SU-DHL-6 (cell line): Measurements from ENCODE around the gene ARFGEF3.

ENCODE experiments used
- H2AFZ ChIP-seq: fragments of 200-600 bp; sonication (generic); 2 replicates; pipeline ENCODE4 v1.6.1; 2014; ENCODE audit warnings: low read depth, mild to moderate bottlenecking, moderate library complexity, mixed read lengths, antibody characterized with exemption, low read length; ENCODE audit not compliant: severe bottlenecking
- H3F3A ChIP-seq: fragments of 200-600 bp; shearing (Covaris generic); 2 replicates; pipeline ENCODE4 v1.6.0; 2016; ENCODE audit warnings: antibody characterized with exemption, mild to moderate bottlenecking; ENCODE audit not compliant: insufficient read depth
- H3K27ac ChIP-seq: fragments of 200-600 bp; sonication (generic); 2 replicates; pipeline ENCODE4 v1.5.1; 2016; ENCODE audit warnings: low read depth, mild to moderate bottlenecking, low read length, moderate library complexity, mixed read lengths
- H3K27me3 ChIP-seq: fragments of 200-600 bp; sonication (generic), shearing (Covaris generic); 2 replicates; pipeline ENCODE4 v1.6.0; 2014; ENCODE audit warnings: mild to moderate bottlenecking, low read length
- H3K36me3 ChIP-seq: fragments of 200-600 bp; sonication (generic); 2 replicates; pipeline ENCODE4 v1.6.1; 2014; ENCODE audit warnings: mild to moderate bottlenecking, low read length, mixed read lengths
- H3K4me2 ChIP-seq: fragments of 300-600, 200-600 bp; shearing (Covaris generic), sonication (generic); 2 replicates; pipeline ENCODE4 v1.6.0; 2014; ENCODE audit warnings: low read length, low read depth, mild to moderate bottlenecking; ENCODE audit not compliant: poor library complexity, severe bottlenecking
- H3K4me3 ChIP-seq: fragments of 200-600 bp; sonication (generic); 2 replicates; pipeline ENCODE4 v1.5.1; 2014; ENCODE audit warnings: antibody characterized with exemption, low read length, mild to moderate bottlenecking, mixed read lengths; ENCODE audit not compliant: insufficient read depth, poor library complexity, severe bottlenecking
- H3K79me2 ChIP-seq: fragments of 200-600 bp; sonication (generic); 2 replicates; pipeline ENCODE4 v1.6.1; 2014; ENCODE audit warnings: mild to moderate bottlenecking, low read length, moderate library complexity; ENCODE audit not compliant: insufficient read depth
- H3K9ac ChIP-seq: fragments of 200-600 bp; sonication (generic); 2 replicates; pipeline ENCODE4 v1.7.0; 2014; ENCODE audit warnings: mild to moderate bottlenecking, low read length
- H3K9me2 ChIP-seq: fragments of 200-600 bp; sonication (generic); replicated peaks from 2 replicates; pipeline ENCODE4 v1.6.1; 2014; ENCODE audit warnings: low read length; ENCODE audit not compliant: insufficient read depth
- H3K9me3 ChIP-seq: fragments of 200-600 bp; sonication (generic); 2 replicates; pipeline ENCODE4 v1.6.1; 2014; ENCODE audit warnings: low read length, mixed read lengths; ENCODE audit not compliant: insufficient read depth
- H4K20me1 ChIP-seq: fragments of 200-600 bp; sonication (generic); 2 replicates; pipeline ENCODE4 v1.6.1; 2014; ENCODE audit warnings: low read depth, mild to moderate bottlenecking, antibody characterized with exemption, low read length, moderate library complexity, mixed read lengths
- CTCF ChIP-seq: fragments of 200-600 bp; sonication (generic); IDR thresholded peaks from one replicate; pipeline ENCODE4 v1.5.1; 2017; ENCODE audit warnings: antibody characterized with exemption, mild to moderate bottlenecking, low read length, moderate library complexity; ENCODE audit not compliant: insufficient read depth, poor library complexity, severe bottlenecking
- EZH2phosphoT487 ChIP-seq: fragments of 200-600 bp; sonication (generic), shearing (Covaris generic); conservative IDR thresholded peaks from 2 replicates; pipeline ENCODE4 v1.6.1; 2018; ENCODE audit warnings: mild to moderate bottlenecking, antibody characterized with exemption, low read length, moderate library complexity, mixed read lengths

Gene ARFGEF3

DNA sequence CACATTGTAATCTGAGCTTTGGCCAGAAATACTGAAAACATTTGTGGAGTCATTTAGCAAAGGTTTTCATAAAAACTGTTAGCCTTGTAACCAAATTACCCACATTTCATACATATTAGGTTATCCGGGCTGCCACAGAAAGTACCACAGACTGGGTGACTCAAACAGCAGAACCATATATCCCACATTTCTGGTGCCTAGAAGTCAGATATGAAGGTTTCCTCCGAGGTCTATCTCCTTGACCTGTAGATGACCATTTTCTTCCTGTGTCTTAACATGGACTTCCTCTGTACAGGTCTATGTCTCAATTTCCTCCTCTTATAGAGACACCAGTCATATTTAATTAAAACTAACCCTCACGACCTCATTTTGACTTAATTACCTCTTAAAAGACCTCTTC is 166.5 kb downstream of the ARFGEF3 start:
- Histone ChIP-seq H3K9me3 (no peaks in the 10 kb centered on the region), H4K20me1 (no peaks in the 10 kb centered on the region), H3K4me2 (no peak overlapping the region), H3K4me3 (no peak overlapping the region), H3K9me2 (no peaks in the 10 kb centered on the region), H3K27ac (no peak overlapping the region), H3K79me2 (no peaks in the 10 kb centered on the region), H3K9ac (no peak overlapping the region), H3F3A (no peaks in the 10 kb centered on the region), H2AFZ (no peak overlapping the region), H3K36me3 (no peaks in the 10 kb centered on the region), H3K27me3 (no peaks in the 10 kb centered on the region; the same call in 1 of the 2 replicates)
- no peak for TF ChIP-seq CTCF
- TF ChIP-seq EZH2phosphoT487, result no peak

DNA sequence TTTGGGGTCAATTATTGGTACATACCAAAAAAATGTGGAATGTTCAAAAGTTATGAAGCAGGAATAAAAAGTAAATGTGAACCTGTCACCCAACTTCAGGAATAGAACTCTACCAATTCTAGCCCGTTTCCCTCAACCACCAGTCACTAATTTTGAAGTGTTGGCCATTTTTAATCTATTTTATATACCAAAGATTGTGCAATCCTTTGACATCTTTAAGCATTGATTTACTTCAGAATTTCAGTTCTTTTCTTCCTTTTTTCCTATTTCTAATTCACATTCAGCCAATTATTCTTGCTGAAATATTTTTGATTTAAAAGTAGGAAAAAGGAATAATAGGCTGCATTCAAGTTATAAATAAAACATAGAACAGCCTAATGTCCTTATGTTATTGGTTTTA is 169.0 kb downstream of the ARFGEF3 start:
- no peaks in the 10 kb centered on the region for H4K20me1 ChIP-seq
- H3K27me3 ChIP-seq, result no peaks in the 10 kb centered on the region
- H3K9ac ChIP-seq, result no peak overlapping the region
- no peaks in the 10 kb centered on the region for H3K9me2 ChIP-seq
- TF ChIP-seq EZH2phosphoT487, result no peak
- no peak overlapping the region for H2AFZ ChIP-seq
- no peak overlapping the region for H3K4me3 ChIP-seq
- no peak overlapping the region for H3K4me2 ChIP-seq
- no peaks in the 10 kb centered on the region for H3K36me3 ChIP-seq
- no peak overlapping the region for H3K27ac ChIP-seq
- no peaks in the 10 kb centered on the region for H3F3A ChIP-seq
- H3K9me3 ChIP-seq, result no peaks in the 10 kb centered on the region
- no peaks in the 10 kb centered on the region for H3K79me2 ChIP-seq

DNA sequence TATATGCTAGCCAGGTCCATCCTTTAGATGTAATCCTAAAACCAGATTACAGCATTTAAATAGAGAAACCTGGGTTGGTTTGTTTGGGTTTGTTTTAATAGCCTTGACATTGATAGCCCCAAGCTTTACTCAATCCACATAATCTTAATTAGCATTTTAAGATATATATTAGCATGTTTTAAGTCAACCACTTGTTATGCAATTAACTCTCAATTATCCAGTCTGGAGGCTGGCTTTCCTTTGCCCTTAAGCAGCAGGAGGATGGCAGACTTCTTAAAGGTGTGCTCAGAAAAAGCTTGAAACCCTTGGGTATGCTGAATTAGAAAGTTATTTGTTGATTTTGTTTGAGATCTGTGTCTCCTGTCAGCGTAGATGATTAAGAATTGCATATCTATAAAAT is 169.7 kb downstream of the ARFGEF3 start:
- TF ChIP-seq CTCF (no peak), EZH2phosphoT487 (no peak)
- H3F3A ChIP-seq, result no peaks in the 10 kb centered on the region
- no peaks in the 10 kb centered on the region for H3K27me3 ChIP-seq
- no peak overlapping the region for H3K4me2 ChIP-seq
- H3K27ac ChIP-seq, result no peak overlapping the region
- H3K4me3 ChIP-seq, result no peak overlapping the region
- H3K9me3 ChIP-seq, result no peaks in the 10 kb centered on the region
- no peak overlapping the region for H2AFZ ChIP-seq
- no peaks in the 10 kb centered on the region for H4K20me1 ChIP-seq
- no peaks in the 10 kb centered on the region for H3K9me2 ChIP-seq
- H3K79me2 ChIP-seq, result no peaks in the 10 kb centered on the region
- no peak overlapping the region for H3K9ac ChIP-seq
- no peaks in the 10 kb centered on the region for H3K36me3 ChIP-seq

- no peak overlapping the region for H3K4me3 ChIP-seq
These were observed 170.2 kb downstream of the ARFGEF3 start for GRCh38 chr6:138331984-138332383.

More at GRCh38 chr6:138331984-138332383, 170.2 kb downstream of the ARFGEF3 start:
- H3K27me3 ChIP-seq, result no peaks in the 10 kb centered on the region
- H3K9me3 ChIP-seq, result no peaks in the 10 kb centered on the region
- H3F3A ChIP-seq, result no peaks in the 10 kb centered on the region
- H4K20me1 ChIP-seq, result no peaks in the 10 kb centered on the region
- no peak for TF ChIP-seq EZH2phosphoT487
- no peak for TF ChIP-seq CTCF
- no peak overlapping the region for H3K9ac ChIP-seq
- no peaks in the 10 kb centered on the region for H3K9me2 ChIP-seq
- no peak overlapping the region for H2AFZ ChIP-seq
- no peaks in the 10 kb centered on the region for H3K36me3 ChIP-seq
- no peak overlapping the region for H3K27ac ChIP-seq
- no peaks in the 10 kb centered on the region for H3K79me2 ChIP-seq
- H3K4me2 ChIP-seq, result no peak overlapping the region
